GM13976 (cell line): Measurements from ENCODE around the gene NID2.

Experiments
- DNase-seq: peaks from one replicate; pipeline ENCODE4 v3.0.0; 2012; ENCODE audit warnings: low spot score
- CTCF ChIP-seq: IDR thresholded peaks from 2 replicates; pipeline ENCODE4 v1.5.1; 2012; ENCODE audit warnings: borderline replicate concordance, mild to moderate bottlenecking; ENCODE audit not compliant: insufficient read depth; ENCODE audit errors: extremely low read depth, missing control alignments, control extremely low read depth
- in situ Hi-C: fragments of 300-500 bp; cut with MboI; formaldehyde crosslinking; loops from one replicate; pipeline ENCODE4 v1.12.0; 2022; ENCODE audit warnings: low sequenced_read_pairs, mixed read lengths, inconsistent platforms; ENCODE audit not compliant: unreplicated experiment

The NID2 gene

GRCh38 chr14:52068615-52069306 is at the start of gene NID2:
Gene NID2 (minus strand): TSS chr14:52069059. CDS start chr14:52068994, 65 bp downstream.
- no peak for TF ChIP-seq CTCF
- in situ Hi-C loops: no loop called here
- DNase-seq: peak; percentile 69

GRCh38 chr14:52117111-52117832 is 48.4 kb upstream of the NID2 start:
- in situ Hi-C loops: no loop called here
- no peak for DNase-seq
- no peak for TF ChIP-seq CTCF

- in situ Hi-C loops: no loop called here
- DNase-seq: no peak
- TF ChIP-seq CTCF: no peak
These were observed 46.4 kb upstream of the NID2 start for GRCh38 chr14:52115286-52115685.

GRCh38 chr14:52112336-52113018 is 43.6 kb upstream of the NID2 start:
- in situ Hi-C loops: no loop called here
- no peak for DNase-seq
- no peak for TF ChIP-seq CTCF

GRCh38 chr14:52111583-52111982 is 42.7 kb upstream of the NID2 start:
- TF ChIP-seq CTCF: no peak
- in situ Hi-C loops: no loop called here
- DNase-seq: no peak

- TF ChIP-seq CTCF: no peak
These were observed 41.7 kb upstream of the NID2 start for GRCh38 chr14:52110441-52111086.

More at GRCh38 chr14:52110441-52111086, 41.7 kb upstream of the NID2 start:
- in situ Hi-C loops: no loop called here
- DNase-seq: no peak
